ENCODE results near the gene SH3D19. TPM values are rescaled to one million over a fixed set of nuclear protein-coding genes. Genes with fewer than 3 reads are reported as not detected.
"Not testable (repeated sequence)": the region's sequence is repeated elsewhere in the genome, so short reads cannot be mapped to it uniquely, and the experiment has no call there.

Gene SH3D19
- total RNA-seq, 4 donors from 2014 or later = 35.6 to 73.1 (median 50.5) TPM

DNA sequence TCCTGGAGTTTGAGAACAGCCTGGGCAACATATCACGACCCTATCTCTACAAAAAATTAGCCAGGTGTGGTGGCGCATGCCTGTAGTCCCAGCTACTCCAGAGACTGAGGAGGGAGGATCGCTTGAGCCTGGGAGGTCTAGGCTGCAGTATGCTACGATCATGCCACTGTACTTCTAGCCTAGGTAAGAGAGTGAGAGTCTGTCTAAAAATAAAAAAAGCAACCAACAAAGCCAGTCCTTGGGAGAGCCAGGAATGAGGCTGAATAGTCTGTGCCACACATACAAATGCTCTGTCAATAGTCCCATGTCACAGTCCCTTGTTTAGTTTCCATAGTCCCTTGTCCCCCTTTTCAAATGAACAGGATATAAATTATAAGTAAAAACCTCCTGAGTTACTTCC, 67.7 kb downstream of the SH3D19 start:
- H3K9me3 ChIP-seq = no peaks in the 10 kb centered on the region
- no peak for DNase-seq
- intact Hi-C loops (cut with DNase I; ENCODE audit: low total_unique reads) (no loop called here), in situ Hi-C loops (cut with MboI; ENCODE audit: low sequenced_read_pairs in 4 of 4) (no loop called here)
- no peak overlapping the region for H3K4me3 ChIP-seq
- TF ChIP-seq, protein P1, sequence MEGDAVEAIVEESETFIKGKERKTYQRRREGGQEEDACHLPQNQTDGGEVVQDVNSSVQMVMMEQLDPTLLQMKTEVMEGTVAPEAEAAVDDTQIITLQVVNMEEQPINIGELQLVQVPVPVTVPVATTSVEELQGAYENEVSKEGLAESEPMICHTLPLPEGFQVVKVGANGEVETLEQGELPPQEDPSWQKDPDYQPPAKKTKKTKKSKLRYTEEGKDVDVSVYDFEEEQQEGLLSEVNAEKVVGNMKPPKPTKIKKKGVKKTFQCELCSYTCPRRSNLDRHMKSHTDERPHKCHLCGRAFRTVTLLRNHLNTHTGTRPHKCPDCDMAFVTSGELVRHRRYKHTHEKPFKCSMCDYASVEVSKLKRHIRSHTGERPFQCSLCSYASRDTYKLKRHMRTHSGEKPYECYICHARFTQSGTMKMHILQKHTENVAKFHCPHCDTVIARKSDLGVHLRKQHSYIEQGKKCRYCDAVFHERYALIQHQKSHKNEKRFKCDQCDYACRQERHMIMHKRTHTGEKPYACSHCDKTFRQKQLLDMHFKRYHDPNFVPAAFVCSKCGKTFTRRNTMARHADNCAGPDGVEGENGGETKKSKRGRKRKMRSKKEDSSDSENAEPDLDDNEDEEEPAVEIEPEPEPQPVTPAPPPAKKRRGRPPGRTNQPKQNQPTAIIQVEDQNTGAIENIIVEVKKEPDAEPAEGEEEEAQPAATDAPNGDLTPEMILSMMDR (IDR thresholded peaks at IDR 0.05 in 4 of 5, conservative IDR thresholded peaks at IDR 0.05 in 1 of 5) = no peak
- no peak for TF ChIP-seq POLR2A (IDR thresholded peaks at IDR 0.05)
- H3K36me3 ChIP-seq = no peaks in the 10 kb centered on the region
- H3K4me1 ChIP-seq = peaks cover 7 to 8% of the 10 kb centered on the region in 2 donors
- no peaks in the 10 kb centered on the region for H3K27me3 ChIP-seq
- peak overlapping the region in 1 of 4 donors; percentile 4 for H3K27ac ChIP-seq
- ATAC-seq = no peak

DNA sequence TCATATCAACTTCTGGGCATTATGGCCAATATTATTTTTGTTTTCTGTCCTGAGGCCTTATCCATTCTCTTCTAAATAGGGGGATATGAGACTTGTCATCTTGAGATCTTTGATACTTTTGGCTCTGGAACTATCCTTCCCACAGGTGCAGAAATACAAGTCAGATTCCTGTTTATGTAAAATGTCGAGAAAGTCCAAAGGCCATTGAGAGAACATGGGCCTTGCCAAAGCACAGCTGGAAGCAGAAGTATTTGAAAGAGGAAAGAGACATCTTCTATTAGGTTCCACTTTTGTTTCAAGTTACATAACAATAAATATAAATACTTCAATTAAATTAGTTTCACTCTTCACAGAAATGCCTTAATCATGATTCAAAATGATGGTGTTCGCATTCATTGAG, 69.3 kb downstream of the SH3D19 start:
- intact Hi-C loops (cut with DNase I; ENCODE audit: low total_unique reads) = no loop called here
- DNase-seq (no peak), ATAC-seq (no peak)
- H3K4me3 ChIP-seq = no peak overlapping the region
- in situ Hi-C loops (cut with MboI; ENCODE audit: low sequenced_read_pairs in 4 of 4) = no loop called here
- H3K4me1 ChIP-seq = peaks cover 0 to 10% of the 10 kb centered on the region in 2 donors
- no peaks in the 10 kb centered on the region for H3K9me3 ChIP-seq
- no peak overlapping the region for H3K27ac ChIP-seq
- no peak for TF ChIP-seq POLR2A (IDR thresholded peaks at IDR 0.05)
- TF ChIP-seq, protein P1 (IDR thresholded peaks at IDR 0.05 in 4 of 5, conservative IDR thresholded peaks at IDR 0.05 in 1 of 5) = no peak
- H3K36me3 ChIP-seq = no peaks in the 10 kb centered on the region
- H3K27me3 ChIP-seq = no peaks in the 10 kb centered on the region

DNA sequence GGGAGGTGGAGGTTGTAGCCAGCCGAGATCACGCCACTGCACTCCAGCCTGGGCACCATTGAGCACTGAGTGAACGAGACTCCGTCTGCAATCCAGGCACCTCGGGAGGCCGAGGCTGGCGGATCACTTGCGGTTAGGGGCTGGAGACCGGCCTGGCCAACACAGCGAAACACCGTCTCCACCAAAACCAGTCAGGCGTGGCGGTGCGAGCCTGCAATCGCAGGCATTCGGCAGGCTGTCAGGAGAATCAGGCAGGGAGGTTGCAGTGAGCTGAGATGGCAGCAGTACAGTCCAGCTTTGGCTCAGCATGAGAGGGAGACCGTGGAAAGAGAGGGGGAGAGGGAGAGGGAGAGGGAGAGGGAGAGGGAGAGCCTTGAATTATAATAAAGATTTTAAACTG, 69.7 kb downstream of the SH3D19 start:
- intact Hi-C loops (cut with DNase I; ENCODE audit: low total_unique reads); H3K27me3 ChIP-seq; H3K27ac ChIP-seq; ATAC-seq; DNase-seq; H3K36me3 ChIP-seq; H3K4me3 ChIP-seq; H3K9me3 ChIP-seq; in situ Hi-C loops (cut with MboI; ENCODE audit: low sequenced_read_pairs in 4 of 4): not testable (repeated sequence)
- H3K4me1 ChIP-seq = peaks cover 3 to 12% of the 10 kb centered on the region in 2 donors

DNA sequence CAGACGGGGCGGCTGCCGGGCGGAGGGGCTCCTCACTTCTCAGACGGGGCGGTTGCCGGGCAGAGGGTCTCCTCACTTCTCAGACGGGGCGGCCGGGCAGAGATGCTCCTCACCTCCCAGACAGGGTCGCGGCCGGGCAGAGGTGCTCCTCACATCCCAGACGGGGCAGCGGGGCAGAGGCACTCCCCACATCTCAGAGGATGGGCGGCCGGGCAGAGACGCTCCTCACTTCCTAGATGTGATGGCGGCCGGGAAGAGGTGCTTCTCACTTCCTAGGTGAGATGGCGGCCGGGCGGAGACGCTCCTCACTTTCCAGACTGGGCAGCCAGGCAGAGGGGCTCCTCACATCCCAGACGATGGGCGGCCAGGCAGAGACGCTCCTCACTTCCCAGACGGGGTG, 70.2 kb downstream of the SH3D19 start:
- H3K4me1 ChIP-seq = peaks cover 8 to 17% of the 10 kb centered on the region in 2 donors
- H3K27ac ChIP-seq; DNase-seq; intact Hi-C loops (cut with DNase I; ENCODE audit: low total_unique reads); H3K27me3 ChIP-seq; H3K4me3 ChIP-seq; ATAC-seq; H3K36me3 ChIP-seq; in situ Hi-C loops (cut with MboI; ENCODE audit: low sequenced_read_pairs in 4 of 4); H3K9me3 ChIP-seq: not testable (repeated sequence)

DNA sequence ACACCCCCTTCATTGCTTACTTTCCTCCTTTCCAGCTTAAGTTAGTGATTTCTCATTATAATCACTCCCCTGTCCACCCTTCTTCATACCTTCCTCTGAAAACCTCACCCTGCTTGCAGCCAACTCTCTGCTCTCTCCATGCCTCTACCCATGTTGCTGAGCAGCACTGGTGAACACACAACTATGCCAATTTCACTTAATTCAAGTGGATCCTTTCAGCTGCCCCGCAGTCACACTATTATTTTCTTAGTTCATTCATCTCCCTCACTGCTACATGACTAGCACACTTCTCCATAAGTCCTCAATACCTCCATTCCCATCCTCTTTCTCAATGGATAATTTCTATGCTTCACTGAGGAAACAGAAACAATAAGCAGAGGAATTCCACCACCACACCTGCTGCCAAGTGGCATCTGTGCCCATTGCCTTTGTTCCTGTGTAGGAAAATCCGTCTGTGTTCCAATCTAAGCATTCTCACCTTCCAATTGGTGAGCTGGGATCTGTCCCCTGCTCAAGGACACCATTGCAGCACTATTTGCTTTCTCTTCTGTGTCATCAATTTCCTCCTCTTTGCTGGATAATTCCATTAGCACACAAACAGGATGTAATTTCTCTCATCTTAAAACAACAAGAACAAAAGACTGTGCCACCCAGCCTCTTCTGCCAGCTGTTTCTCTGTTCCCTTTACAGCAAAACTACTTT, 73.7 kb downstream of the SH3D19 start:
- in situ Hi-C loops (cut with MboI; ENCODE audit: low sequenced_read_pairs in 4 of 4) = no loop called here

More for the DNA sequence above, 73.7 kb downstream of the SH3D19 start:
- no peak for ATAC-seq
- Histone ChIP-seq H3K9me3 (no peaks in the 10 kb centered on the region), H3K27me3 (no peaks in the 10 kb centered on the region), H3K4me1 (peaks cover 10 to 11% of the 10 kb centered on the region in 2 donors), H3K4me3 (no peak overlapping the region), H3K27ac (no peak overlapping the region), H3K36me3 (no peaks in the 10 kb centered on the region)
- intact Hi-C loops (cut with DNase I; ENCODE audit: low total_unique reads) = no loop called here
- TF ChIP-seq POLR2A (IDR thresholded peaks at IDR 0.05) = no peak
- TF ChIP-seq, protein P1 (IDR thresholded peaks at IDR 0.05 in 4 of 5, conservative IDR thresholded peaks at IDR 0.05 in 1 of 5) = no peak
- DNase-seq = no peak
